ENCODE results near the gene IPO9.
A peak's percentile ranks its signal among the peaks of the same experiment; 100 is the strongest.

The IPO9 gene

GRCh38 chr1:201912832-201913231, 83.9 kb downstream of the IPO9 start:
- no peak for DNase-seq

GRCh38 chr1:201914456-201915235, 85.7 kb downstream of the IPO9 start:
- no peak for DNase-seq

- DNase-seq: peak; percentile 44
These were observed 87.8 kb downstream of the IPO9 start for GRCh38 chr1:201916649-201917249.

GRCh38 chr1:201917362-201918033, 88.5 kb downstream of the IPO9 start:
- no peak for DNase-seq

GRCh38 chr1:201918343-201918742, 89.4 kb downstream of the IPO9 start:
- no peak for DNase-seq

GRCh38 chr1:201921952-201922558, 93.1 kb downstream of the IPO9 start:
- no peak for DNase-seq

GRCh38 chr1:201925301-201925567, 96.3 kb downstream of the IPO9 start:
- peak; percentile 17 for DNase-seq

GRCh38 chr1:201925981-201926645, 97.2 kb downstream of the IPO9 start:
- DNase-seq: peak; percentile 95

- DNase-seq: no peak
These were observed 99.3 kb downstream of the IPO9 start for GRCh38 chr1:201928266-201928665.

- no peak for DNase-seq
These were observed 101.2 kb downstream of the IPO9 start for GRCh38 chr1:201930137-201930536.

GRCh38 chr1:201930803-201931202, 101.8 kb downstream of the IPO9 start:
- no peak for DNase-seq
